GM12891 (cell line): Measurements from ENCODE around the gene UCKL1. TPM values are rescaled to one million over a fixed set of nuclear protein-coding genes. Genes with fewer than 3 reads are reported as not detected.
A peak's percentile ranks its signal among the peaks of the same experiment; 100 is the strongest.

ENCODE experiments used
- DNase-seq: peaks from one replicate; pipeline ENCODE4 v3.0.0; 2011; ENCODE audit warnings: low spot score; ENCODE audit not compliant: insufficient read length
- FAIRE-seq: peaks from 2 replicates; lab custom pipeline; 2011; peaks lifted over from hg19 to GRCh38; lab: Jason Lieb, UNC
- PAX5 ChIP-seq: IDR thresholded peaks from 2 replicates; pipeline ENCODE4 v1.6.1; 2011; ENCODE audit warnings: low read length, moderate library complexity, mild to moderate bottlenecking; ENCODE audit not compliant: insufficient read depth, severe bottlenecking
- POLR2A ChIP-seq: IDR thresholded peaks from 2 replicates; pipeline ENCODE4 v1.6.1; 2011; ENCODE audit warnings: low read depth, low read length, control low read depth
- POLR2AphosphoS5 ChIP-seq: IDR thresholded peaks from 2 replicates; pipeline ENCODE4 v1.6.1; 2011; ENCODE audit warnings: low read depth, low read length, control low read depth
- POU2F2 ChIP-seq: IDR thresholded peaks from 2 replicates; pipeline ENCODE4 v1.6.1; 2011; ENCODE audit warnings: low read depth, mild to moderate bottlenecking, control low read depth, low read length, moderate library complexity
- SPI1 ChIP-seq: IDR thresholded peaks from 2 replicates; pipeline ENCODE4 v1.6.1; 2011; ENCODE audit warnings: low read depth, low read length, control low read depth
- TAF1 ChIP-seq: IDR thresholded peaks from 2 replicates; pipeline ENCODE4 v1.6.1; 2011; ENCODE audit warnings: low read depth, low read length, control low read depth
- polyA plus RNA-seq: library from polyadenylated mRNA; unstranded; fragments of >200 nt; gene quantifications from one replicate; pipeline ENCODE4 v1.2.1, GENCODE V29; 2012; ENCODE audit warnings: low read depth, missing spikeins, inconsistent platforms; ENCODE audit not compliant: missing spikeins

Gene UCKL1
- 21.2 TPM for polyA plus RNA-seq

GRCh38 chr20:63955827-63956663 is at the start of gene UCKL1:
Gene UCKL1 (minus strand): TSS chr20:63956416. CDS start chr20:63956372, 44 bp downstream.
- FAIRE-seq, result peak; percentile 51
- TF ChIP-seq SPI1 (no peak), POLR2AphosphoS5 (peak; percentile 73; the same call in 1 of the 2 replicates), PAX5 (no peak), POU2F2 (no peak), POLR2A (peak; percentile 78), TAF1 (peak; percentile 53)

GRCh38 chr20:64005394-64005793 is 49.2 kb upstream of the UCKL1 start:
- TF ChIP-seq SPI1 (no peak), TAF1 (no peak), POLR2A (no peak), POLR2AphosphoS5 (no peak), POU2F2 (no peak), PAX5 (no peak)
- DNase-seq (no peak), FAIRE-seq (no peak)

More at GRCh38 chr20:63955827-63956663, at the start of gene UCKL1:
- DNase-seq, result peak; percentile 97

GRCh38 chr20:64003960-64004725 is 47.9 kb upstream of the UCKL1 start:
- DNase-seq (no peak), FAIRE-seq (no peak)
- TF ChIP-seq POLR2AphosphoS5 (no peak), PAX5 (no peak), TAF1 (no peak), POU2F2 (no peak)

- no peak for TF ChIP-seq POLR2AphosphoS5
- TF ChIP-seq POU2F2, result no peak
- no peak for TF ChIP-seq PAX5
- no peak for TF ChIP-seq POLR2A
- no peak for TF ChIP-seq SPI1
- DNase-seq (no peak), FAIRE-seq (peak; percentile 45)
These were observed 45.4 kb upstream of the UCKL1 start for GRCh38 chr20:64001607-64002011.

- DNase-seq (no peak), FAIRE-seq (no peak)
- TF ChIP-seq SPI1, result no peak
- no peak for TF ChIP-seq POU2F2
- TF ChIP-seq TAF1, result no peak
- TF ChIP-seq PAX5, result no peak
- no peak for TF ChIP-seq POLR2AphosphoS5
- TF ChIP-seq POLR2A, result no peak
These were observed 44.7 kb upstream of the UCKL1 start for GRCh38 chr20:64000906-64001305.

GRCh38 chr20:63982937-63983336 is 26.7 kb upstream of the UCKL1 start:
- FAIRE-seq, result no peak
- DNase-seq, result no peak
- TF ChIP-seq POU2F2 (no peak), POLR2AphosphoS5 (no peak), SPI1 (no peak), TAF1 (no peak)

GRCh38 chr20:63980806-63981728 is 24.9 kb upstream of the UCKL1 start, which contains the start of gene PRPF6:
Gene PRPF6 (plus strand): TSS chr20:63981132. CDS start chr20:63981246, 114 bp downstream.
- DNase-seq (peak; percentile 96), FAIRE-seq (peak; percentile 96)
- TF ChIP-seq POLR2A (peak; percentile 84), PAX5 (no peak), TAF1 (peak; percentile 28; the same call in 1 of the 2 replicates), SPI1 (peak; percentile 64), POLR2AphosphoS5 (peak; percentile 73), POU2F2 (peak; percentile 27; the same call in 1 of the 2 replicates)

- DNase-seq (no peak), FAIRE-seq (no peak)
- TF ChIP-seq POLR2A (no peak; the same call in 1 of the 2 replicates), POLR2AphosphoS5 (peak; percentile 53; the same call in 1 of the 2 replicates)
These were observed 24.1 kb upstream of the UCKL1 start for GRCh38 chr20:63980317-63980805.
